Activated T-cell treated with anti-CD3 and anti-CD28 coated beads for 1 hour (primary cell): ENCODE results near the gene HSPA12A.

Source experiments
- DNase-seq: peaks from one replicate; pipeline ENCODE4 v3.0.0-alpha.2; 2020; ENCODE audit warnings: low read depth

The HSPA12A gene

DNA sequence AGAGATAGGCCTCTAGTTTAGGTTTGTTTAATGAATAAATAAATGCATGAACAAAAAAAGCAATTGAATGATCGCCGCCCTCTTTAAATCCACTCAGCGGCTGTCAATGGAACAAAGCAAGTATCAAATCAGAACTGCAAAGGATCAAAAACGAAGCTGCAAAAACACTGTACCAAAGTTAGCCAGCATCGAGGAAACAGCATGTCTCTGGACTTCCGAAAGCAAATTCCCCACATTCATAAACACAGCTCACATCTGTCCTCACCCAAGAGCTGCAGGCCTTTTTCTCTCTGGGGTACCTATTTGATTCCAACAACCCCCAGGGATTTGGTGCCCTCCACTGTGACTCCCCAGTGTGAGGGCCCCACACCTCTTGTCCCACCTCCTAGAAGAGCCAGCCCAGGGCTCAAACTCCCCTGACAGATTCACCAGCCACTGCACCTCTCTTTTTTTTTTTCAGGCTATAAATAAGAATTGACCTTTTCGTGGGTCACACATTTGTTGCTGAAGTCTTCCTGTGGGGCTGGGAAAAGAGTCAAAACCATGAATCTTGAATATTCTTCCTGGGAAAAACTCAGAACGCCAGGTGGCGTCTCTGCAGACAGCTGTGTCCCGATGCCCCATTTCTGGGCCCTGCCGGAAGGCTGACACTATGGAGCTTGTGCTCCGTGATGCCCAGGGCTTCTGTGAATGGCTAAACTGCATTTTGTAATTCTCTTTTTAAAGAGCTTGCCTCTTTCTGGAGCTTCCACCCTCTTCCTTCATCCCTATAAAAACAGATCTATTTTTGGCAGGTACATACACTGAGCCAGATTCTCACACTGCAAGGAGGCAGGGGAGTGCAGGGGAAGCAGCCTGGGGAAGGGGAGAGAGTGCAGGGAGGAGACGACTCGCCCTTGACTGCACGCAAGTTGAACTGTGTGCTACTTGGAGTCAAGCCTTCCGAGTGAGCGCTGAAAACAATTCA, 51.7 kb downstream of the HSPA12A start:
- no peak for DNase-seq

DNA sequence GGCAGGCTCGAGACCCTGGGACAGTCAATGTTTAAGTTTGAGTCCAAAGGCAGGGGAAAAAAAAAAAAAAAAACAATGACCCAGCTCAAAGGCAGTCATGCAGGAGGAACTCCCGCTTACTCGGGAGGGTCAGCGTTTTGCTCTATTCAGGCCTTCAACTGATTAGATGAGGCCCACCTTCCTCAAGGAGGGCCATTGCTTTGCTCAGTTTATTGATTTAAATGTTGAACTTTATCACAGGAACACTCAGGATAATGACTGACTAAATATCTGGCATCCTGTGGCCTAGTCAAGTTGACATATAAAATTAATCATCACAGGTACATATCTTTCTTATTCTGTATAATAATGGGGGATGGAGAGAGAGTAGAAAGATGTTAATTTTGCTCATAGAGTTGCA, 52.6 kb downstream of the HSPA12A start:
- DNase-seq: no peak

DNA sequence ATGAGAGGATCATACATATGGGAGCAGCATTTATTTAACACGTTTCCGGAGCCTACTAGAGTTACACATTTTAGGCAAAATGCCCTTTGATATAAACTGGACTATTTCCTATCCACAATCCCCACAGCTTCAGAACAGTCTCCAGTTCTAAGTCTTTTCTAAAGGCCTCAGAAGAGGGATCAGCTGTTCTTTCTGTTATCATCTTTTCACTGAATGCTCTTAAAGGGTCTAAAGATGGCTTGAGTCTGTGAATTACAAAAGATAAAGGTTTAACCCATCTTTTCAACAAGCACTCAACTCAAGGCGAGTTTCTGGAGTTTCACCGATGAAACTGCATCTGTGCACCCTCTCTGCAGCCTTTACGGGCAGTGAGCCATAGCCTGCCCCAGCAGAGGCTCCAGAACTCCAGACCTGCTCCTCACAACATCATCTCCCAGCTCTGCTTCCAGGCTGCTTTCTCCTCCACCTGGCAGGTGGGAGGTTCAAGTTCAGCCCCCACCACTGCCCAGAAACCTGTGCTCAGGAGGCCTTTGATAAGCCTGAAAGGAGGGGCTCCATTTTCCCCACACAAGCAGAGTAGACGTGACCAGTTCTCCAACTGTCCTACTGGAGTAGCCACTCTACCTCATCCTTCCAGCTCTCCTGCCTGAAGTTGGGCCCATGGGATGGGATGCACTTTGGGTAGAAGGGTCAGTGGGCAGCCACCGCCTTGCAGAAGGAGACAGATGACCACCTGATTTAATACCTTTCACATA, 53.4 kb downstream of the HSPA12A start:
- no peak for DNase-seq

DNA sequence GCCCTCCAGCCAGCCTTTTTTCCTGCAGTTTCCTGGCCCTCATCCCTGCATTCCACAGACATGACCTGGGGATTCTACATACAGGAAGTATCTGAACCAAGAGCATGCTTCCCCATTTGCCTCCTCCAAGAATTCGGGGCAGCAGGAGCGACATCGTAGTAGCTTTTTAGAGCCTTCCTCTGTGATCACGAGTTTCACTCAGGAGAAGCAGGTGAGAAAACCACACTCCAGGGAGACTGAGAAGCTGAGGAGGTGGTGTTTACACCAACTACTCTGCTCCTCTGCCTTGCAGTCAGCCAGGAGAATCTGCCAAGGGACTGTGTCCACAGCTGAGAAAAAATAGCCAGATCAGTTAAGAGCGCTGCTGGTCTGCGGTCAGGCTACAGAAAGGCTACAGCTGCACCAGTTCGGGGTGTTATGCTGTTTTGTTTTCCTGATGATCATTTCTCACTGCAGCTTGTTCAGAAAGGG, 54.1 kb downstream of the HSPA12A start:
- DNase-seq: no peak

DNA sequence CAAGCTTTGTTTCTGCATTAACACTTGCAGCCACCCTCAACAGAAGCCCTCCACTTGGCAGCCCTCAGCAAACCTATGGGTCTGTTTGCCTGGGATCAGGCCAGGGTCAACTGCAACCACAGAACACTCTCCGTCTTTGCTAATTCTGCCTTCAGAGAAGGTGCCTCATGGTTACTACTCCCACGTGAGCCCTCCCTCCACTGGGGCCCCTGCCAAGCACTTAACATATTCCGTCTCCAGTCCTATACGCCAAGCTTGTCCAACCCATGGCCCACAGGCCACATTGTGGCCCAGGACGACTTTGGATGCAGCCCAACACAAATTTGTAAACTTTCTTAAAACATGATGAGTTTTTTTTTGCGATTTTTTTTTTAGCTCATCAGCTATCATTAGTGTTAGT, 54.7 kb downstream of the HSPA12A start:
- no peak for DNase-seq

DNA sequence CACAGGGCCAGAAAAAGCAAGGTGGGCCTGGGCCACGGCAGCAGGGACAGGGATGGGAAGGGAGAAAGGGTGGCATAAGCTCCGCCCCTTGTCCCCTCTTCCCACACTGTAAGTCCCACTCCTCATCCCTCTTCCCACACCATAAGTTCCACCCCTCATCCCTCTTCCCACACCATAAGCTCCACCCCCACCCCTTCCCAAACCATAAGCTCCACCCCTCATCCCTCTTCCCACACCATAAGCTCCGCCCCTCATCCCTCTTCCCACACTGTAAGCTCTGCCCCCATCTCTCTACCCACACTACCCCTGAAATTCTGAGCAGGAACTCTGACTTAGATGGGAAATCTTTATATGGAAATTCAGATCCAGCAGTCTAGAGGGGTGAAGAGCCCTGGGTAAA, 55.7 kb downstream of the HSPA12A start:
- no peak for DNase-seq

DNA sequence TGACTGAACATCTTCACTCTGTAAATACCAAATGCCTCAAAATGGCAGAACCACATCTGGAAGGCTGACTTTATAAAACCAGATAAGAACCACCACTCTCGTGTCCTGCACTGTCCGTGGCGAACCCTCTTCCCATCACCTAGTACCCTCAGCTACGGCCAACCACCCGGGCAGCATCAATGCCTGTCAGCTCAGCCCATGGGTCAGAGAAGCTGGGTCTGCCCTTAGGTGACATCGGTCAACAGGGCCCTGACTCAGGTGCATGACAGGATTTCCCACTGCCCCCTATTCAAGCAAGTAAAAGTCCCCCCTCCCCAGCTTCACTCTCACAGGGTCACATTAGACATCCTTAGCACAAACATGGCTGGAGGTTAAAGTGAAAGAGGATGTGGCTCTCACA, 56.6 kb downstream of the HSPA12A start:
- DNase-seq: no peak

DNA sequence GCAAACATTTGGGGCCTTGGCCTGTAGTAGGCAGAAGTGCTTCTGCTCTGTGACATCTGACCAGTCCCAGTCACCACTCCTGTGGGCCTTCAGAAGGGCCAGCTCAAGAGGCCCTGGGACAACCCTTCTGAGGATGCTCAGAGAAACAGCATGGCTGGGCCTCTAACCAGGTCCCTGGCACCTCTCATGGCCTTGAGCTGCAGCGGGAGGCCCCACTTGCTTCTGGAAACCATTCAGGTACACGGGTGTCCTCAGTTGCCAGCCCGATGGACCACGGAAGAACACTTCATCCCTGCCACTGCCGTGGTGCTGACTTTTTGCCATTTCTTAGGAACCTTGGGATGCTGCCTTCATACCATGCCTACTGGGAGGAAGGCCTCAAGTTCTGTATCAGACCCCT, 57.6 kb downstream of the HSPA12A start:
- DNase-seq: no peak

DNA sequence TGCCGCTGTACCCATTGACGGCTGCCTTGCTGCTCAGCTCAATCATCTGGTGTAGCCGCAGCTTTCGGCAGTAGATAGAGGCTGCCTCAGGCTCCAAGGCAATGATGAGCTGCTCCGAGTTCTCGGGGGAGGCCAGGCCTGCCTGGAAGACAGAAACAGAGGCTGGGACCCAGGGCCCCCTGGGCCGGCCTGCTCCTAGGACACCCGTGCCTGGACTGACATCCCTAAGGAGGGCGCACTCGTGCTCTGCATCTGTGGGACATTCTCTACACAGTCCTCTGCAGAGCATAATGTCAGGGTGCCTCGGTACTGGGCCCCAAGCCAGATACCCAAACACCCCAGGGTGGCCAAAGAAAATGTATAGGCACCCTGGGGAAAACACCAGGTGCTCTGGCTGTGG, 58.5 kb downstream of the HSPA12A start:
- no peak for DNase-seq

DNA sequence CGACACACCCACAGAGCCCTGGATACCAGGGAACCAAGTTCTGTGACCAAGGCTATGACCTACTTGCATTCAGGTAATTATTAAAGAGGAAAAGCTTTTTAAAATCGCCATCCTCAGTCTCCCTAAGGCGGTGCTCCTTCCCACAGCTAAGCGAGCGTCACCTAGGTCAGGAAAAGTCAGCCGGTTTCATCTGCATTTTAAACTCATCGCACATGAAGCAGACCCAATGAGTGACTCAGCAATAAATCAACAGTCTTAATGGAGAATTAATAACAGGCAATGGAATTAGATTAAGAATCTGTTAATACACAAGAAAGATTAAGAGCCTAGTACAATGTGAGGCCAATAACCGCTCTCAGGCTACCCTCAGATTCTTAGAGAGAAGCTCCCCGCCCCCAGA, 59.2 kb downstream of the HSPA12A start:
- no peak for DNase-seq

DNA sequence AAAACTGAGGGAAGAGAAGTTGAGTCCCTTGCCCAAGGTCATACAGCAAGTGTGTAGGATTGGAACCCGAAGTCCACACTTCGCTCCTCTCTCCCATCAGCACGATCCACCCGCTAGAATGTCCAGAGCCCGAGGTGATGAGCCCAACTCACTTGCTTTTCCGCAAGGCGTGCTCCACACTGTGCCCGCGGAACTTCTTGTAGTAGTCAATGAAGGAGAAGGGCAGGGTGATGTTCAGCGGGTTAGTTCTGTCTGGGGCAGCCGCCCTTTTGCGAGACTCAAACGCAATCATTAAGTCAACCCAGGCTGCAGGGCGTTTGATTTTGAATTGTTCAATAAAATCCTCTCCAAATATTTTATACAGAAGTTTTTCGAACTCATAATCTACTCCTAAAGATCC, 63.0 kb downstream of the HSPA12A start:
- DNase-seq: no peak

DNA sequence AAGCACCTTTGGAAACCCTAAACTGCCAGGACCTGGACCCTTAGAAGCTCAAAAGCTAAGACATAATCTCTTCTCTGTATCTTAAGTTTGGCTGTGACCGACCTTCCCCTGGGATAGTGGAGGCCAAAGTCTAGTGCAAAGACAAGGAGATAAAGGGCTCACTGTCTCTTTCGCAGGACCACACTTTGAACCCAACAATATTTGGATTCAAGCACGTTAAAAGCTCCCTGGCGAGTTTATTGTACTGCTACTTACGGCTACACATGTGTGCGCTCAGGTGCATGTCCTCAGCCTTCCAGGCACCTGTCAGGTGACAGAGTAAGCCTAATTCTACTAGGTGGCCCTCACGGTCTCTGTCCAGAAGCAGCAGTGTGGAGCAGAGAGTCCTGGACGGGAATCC, 65.7 kb downstream of the HSPA12A start:
- DNase-seq: no peak

DNA sequence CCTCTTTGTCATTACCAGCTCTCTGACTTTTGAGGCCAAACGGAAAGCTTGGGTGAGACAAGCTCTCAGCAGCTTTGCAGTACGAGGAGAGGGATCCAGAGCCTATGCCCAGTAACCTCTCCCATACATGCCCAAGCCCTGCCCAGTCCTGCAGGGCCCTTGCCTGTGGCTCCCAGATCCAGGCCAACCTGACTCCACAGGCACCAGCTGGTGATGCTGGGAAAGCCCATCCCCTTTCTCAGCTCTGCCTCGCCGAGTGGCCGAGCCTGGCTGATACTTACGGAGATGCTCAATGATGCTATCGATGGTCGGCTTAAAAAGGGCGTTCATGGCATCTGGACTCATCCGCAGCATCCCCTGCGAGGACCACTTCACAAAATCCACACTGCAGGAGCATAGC, 66.2 kb downstream of the HSPA12A start:
- DNase-seq: no peak

DNA sequence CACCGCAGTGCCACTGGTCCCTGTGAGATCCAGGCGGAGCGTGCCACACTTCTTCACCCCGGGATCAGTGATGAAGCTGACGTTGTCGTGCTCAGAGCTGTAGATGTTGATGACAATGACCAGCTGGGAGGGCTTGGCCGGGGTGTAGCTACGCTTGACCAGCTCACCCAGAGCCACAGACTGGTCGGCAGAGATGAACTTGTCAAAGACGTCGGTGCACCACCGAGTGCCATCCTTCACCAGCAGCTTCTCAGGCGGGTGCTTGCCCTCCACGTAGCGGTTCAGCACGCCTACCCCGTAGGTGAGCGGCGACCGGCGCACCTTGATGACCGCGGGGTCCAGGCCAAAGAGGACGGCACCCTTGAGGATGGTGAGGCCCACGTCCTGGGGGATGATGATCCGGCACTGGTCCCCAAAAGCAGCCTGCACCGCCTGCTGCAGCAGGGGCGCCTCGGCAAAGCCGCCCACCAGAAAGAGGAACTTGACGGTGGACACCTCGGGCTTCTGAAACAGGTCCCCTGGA, 67.4 kb downstream of the HSPA12A start:
- no peak for DNase-seq

DNA sequence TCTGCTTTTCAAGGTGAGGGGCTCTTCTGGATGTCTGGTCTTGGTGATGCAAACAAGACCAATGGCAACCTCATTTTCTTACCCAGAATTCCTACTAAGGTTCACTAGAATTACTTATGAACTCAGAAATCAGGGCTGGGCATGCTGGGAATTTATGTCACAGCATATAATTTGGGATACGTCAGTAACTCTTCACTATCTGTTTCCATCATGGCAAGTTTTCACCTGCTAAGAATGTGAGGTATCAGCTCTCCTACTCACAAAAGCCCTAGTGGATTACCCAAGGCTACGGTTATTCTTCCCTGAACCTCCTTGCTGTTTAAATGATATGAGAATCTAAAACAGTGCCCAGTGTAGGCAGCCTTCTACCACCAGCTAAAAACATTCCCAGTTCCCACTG, 68.5 kb downstream of the HSPA12A start:
- DNase-seq: no peak

DNA sequence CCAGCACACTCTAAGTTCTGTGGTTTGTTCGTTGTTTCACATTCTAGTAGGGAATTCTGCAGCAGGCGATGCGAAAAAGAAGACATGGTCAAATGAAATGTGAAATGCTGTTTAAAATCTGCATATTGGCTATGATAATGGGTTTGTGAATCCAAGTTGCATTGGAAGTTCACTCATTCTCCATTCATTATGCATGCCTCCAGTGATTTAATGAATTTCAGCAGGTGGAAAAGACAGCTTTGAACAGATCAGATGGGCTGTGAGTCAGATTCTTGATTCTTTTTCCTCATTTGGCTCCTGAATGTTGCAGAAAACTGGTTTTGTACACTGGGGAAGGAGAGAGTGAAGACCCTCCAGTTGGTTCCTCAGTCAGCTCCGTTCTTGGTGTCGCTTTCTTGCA, 69.5 kb downstream of the HSPA12A start:
- DNase-seq: no peak

DNA sequence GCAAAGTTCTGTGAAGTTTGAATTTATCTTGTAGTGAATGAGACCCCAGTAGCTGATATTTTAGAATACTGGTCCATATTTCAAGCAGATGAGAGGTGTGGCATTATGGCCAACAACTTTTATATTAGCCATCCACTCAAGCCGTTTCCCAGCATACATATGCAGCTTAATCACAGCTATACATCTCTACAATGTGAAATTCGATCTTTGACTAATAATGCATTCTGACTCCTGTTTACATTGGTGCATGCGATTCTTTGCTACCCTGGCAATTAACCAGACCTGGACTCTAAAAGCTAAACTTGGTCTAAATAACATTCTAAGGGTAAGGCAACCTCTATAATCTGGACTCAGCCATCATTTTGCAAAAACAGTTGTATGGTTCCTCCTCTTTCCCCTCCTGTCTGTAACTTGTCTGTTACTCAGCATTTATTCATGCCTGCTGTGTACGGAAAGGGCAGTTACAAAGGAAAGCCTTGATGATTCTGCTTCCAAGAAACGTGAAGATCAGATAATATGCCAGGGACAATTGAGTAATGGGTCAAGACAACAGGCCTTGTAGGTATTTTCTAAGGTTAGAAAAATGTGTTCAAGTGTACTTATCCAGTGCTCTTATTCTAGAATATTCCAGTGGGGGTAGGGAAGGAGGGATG, 71.0 kb downstream of the HSPA12A start:
- no peak for DNase-seq

DNA sequence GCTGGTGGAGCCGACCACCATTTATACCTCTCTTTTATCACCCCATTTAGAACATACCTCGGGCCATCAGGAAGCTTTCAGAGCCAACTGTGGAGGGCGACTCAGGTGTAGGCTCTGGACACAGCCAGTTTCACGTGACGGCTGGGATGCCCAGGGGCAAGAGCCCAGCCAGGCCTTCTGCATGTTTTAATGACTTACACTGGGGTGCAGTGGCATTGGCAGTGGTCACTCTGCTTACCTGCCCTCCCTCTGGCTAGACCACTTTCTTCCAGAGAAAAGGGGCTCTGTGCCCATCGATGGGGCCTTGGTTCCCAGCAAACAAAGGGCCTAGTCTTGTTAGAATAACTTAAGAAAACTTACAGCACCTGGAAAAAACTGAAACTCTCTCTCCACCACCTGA, 71.7 kb downstream of the HSPA12A start:
- DNase-seq: no peak

DNA sequence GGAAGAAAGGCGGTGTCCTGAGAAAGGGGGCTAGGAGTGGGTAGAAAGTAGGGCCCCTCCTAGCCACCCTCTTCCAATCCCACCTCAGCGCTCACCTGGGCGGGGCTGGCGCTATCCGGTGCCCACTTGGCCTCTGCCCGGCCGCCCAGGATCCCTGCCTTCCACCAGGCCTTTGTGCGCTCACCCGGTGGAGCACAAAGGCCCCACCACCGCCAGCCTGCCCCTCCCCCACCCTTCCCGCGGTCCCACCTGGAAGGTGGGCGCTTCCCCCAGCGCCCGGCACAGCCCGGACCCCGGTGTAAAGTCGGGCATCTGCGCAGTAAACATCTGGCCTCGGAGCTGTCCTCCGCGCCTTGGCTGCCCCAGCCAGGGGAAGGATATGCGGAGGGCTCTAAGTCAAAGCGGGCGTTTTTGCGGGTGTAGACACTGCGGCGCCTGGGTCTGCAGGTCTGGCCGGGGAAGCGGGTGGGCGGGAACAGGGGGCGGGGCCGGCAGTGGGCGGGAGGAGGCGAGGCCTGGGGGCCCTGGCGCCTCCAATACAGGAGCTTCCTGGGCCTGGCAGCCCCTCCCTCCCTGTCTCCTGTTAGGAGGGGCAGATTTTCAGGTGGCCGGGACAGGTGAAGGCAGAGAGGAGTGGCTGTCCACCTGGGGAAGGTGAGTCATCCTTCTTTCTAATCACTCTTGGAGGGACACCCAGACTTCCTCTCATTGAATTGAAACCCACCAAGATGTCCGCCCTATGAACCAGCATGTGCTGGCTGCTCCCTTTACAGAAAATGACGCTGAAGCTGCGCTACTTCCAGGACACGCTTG, 72.3 kb downstream of the HSPA12A start:
- no peak for DNase-seq

DNA sequence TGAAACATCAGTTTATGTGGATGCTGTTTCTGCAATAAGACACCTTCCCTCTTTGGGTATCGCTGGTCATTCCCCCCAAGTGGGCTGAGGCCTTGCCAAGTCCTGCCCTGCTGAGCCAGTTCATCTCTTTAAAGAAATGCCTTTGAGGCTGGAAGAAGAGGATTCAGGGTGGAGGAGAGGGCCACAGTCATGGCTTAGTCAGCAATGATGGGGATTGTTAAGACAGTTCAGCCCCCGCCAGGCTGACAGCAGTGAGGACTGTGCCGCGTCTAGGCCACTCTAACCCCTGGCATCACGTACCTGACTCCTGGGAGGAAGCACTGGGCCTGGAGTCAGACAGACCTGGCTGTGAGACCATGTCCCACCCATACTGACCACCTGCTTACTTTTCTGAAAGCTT, 73.3 kb downstream of the HSPA12A start:
- DNase-seq: no peak

DNA sequence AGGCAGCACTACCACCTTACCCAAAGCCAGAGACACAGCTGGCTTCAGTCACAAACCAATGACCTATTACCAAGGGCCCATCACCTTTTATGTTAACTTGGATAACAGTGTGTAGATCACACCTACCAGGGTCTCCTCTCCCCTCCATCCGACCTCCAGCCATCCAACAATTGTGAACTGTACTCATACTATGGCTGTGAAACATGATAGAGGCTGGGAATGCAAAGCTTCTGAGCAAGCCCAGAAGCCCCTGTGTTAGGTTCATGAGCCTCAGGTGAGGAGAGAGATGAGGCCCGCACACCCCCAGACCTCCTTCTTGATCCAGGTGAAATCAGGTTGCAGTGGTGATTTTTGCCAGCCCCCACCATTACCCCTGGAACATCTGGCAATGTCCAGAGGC, 73.9 kb downstream of the HSPA12A start:
- DNase-seq: no peak

DNA sequence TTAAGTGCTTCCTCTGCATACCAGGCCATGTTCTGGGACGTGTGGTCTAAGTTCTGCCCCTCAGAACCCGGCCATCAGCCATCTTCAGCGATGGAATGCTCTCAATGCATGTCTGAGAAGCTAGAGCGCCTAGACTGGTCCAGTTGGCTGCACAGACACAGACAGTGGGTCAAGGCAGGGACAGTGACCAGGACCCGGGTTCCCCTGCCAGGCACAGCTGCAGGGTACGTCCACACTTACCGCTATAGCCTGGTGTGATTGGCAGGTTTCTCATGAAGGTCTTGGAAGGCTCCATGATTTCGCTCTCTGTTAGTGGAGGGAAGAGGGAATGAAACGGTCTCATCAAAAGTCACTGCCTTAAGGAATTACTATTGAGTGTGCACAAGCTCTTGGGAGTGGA, 74.3 kb downstream of the HSPA12A start:
- DNase-seq: no peak
